NCI-H226 (cell line): ENCODE data around the gene IL17C.
"Not testable (repeated sequence)": the region's sequence is repeated elsewhere in the genome, so short reads cannot be mapped to it uniquely, and the experiment has no call there.

Experiments used
- DNase-seq: peaks from one replicate; pipeline ENCODE4 v3.0.0-alpha.2; 2015

IL17C gene, protein sequence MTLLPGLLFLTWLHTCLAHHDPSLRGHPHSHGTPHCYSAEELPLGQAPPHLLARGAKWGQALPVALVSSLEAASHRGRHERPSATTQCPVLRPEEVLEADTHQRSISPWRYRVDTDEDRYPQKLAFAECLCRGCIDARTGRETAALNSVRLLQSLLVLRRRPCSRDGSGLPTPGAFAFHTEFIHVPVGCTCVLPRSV

GRCh38 chr16:88638323-88639230 lies at the start of gene IL17C:
IL17C (plus strand) TSS chr16:88638572; CDS start chr16:88638642, 70 bp downstream.
- DNase-seq, result no peak

DNA sequence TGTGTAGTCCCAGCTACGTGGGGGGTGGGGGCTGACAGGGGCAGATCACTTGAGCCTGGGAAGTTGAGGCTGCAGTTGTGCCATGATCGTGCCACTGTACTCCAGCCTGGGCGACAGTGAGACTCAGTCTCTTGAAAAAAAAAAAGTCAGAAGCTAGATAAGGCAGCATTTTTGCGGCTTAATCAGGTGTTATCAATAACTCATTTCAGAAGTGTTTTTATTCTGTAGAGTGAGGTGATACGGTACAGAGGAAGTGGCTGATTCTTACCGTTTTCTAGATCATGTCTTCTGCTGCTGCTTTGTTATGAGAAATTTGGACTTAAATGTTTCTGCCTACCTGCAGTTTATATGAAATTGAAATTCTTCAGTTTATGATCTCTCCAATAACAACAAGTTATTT lies 49.6 kb upstream of the IL17C start:
- no peak for DNase-seq

DNA sequence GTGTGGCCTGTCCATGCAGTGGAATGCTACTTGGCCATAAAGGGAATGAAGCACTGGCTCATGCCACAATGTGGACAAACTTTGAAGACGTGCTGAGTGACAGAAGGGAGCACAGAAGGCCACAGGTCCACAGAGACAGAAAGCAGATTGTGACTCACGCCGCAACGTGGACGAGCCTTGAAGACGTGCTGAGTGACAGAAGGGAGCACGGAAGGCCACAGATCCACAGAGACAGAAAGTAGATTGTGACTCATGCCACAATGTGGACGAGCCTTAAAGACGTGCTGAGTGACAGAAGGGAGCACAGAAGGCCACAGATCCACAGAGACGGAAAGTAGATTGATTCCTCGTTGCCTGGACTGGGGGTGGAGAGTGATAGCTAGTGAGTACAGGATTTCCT lies 48.9 kb upstream of the IL17C start:
- DNase-seq, result no peak

- DNase-seq, result no peak
Observed at GRCh38 chr16:88591577-88592021, 46.8 kb upstream of the IL17C start.

- no peak for DNase-seq
Observed at GRCh38 chr16:88593061-88593460, 45.3 kb upstream of the IL17C start.

DNA sequence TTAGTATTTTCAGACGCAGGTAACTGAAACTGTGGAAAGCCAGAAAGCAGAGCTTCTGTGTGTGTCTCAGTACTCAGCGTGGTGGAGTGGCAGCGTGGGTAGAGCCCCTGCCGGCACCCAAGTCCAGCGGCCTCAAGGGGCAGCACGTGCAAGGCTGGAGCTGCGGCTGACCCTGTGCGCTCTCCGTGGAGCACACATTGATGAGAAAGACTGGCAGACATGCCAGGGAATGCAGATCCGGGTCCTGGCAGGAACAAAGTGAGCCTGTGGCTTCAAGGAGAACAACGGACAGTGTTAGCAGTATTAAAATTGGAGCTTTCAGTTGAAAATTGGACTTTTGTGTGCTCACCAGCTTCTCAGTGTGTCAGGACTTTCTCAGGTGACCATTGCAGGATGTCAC lies 44.9 kb upstream of the IL17C start:
- DNase-seq, result no peak

GRCh38 chr16:88593910-88594309 lies 44.5 kb upstream of the IL17C start:
- no peak for DNase-seq

DNA sequence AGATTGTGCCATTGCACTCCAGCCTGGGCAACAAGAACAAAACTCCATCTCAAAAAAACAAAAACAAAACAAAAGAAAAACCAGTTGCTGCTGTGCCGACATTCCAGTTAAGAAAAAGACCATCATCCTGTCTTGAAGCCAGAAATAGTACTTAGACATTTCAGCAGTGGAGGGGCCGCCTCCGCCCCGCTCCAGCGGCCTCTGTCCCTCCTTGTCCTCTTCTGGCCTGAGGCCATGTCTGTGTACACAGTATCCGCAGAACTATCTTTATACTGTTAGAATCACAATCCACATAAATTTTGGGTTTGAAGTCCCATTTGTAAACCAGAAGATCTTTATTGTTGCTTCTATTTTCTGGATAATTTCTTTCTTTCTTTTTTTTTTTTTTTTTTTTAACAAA lies 43.3 kb upstream of the IL17C start:
- DNase-seq, result no peak

DNA sequence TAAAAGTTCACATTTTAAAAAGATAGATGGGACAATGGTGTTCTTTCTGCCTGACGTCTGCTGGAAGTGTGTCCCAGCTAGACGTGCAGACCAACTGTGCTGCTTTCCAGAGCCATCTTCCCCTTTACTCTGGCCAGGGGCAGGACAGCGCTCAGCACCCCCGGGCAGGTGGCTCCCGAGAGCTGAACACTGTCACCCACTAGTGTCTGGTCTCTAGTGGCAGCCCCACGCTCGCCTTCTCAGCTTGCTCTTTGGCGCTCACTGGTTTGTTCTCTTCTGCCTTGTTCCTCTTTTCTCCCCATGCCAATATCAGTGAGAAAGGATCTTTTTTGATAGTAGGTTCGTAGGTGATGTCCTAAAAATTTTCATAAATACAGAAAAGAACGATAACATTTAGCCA lies 42.5 kb upstream of the IL17C start:
- DNase-seq, result no peak

DNA sequence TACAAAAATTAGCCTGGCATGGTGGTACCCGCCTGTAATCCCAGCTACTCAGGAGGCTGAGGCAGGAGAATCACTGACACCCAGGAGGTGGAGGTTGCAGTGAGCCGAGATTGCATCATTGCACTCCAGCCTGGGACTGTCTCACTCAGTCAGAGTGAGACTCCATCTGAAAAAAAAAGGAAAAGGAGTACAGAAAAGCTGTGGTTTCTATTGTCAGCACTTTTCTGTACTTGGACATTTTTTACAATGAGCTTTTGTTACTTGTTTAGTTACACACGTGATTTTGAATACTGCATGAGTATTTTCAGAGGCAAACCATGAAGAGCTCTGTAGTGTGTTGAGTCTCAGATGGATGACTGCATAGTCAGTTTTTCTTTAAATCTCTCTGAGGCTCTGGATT lies 41.9 kb upstream of the IL17C start:
- no peak for DNase-seq

- DNase-seq, result no peak
Observed at GRCh38 chr16:88597856-88598491, 40.4 kb upstream of the IL17C start.

DNA sequence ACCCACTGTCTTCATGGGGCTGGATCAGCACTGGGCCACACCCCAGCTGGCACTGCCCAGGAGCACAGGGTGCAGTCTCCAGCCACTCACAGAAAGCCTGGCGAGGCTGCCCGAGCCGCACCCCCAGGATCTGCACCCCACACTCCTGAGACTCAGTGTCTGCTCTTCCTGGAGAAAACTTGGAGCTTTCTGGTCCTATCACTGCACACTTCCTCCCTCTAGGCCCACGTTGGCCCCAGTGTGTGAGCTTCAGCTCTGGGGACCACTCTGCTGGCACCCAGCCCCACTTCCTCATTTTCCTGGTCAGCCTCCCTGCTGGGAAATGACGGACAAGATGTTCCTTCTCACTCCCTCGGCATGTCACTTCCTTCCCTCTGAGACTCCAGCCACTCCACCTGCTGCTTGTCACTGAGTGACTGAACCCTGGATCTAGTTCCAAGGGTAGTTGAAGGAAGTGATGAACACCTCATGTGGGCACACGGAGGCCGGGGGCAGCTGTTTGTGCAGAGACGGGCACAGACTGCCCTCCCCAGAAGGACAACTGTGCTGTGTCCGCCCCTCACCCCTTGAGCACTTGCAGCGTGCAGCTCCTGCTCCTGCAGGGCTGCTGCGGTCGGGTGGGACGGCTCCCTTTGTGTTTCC lies 39.2 kb upstream of the IL17C start:
- DNase-seq, result no peak

DNA sequence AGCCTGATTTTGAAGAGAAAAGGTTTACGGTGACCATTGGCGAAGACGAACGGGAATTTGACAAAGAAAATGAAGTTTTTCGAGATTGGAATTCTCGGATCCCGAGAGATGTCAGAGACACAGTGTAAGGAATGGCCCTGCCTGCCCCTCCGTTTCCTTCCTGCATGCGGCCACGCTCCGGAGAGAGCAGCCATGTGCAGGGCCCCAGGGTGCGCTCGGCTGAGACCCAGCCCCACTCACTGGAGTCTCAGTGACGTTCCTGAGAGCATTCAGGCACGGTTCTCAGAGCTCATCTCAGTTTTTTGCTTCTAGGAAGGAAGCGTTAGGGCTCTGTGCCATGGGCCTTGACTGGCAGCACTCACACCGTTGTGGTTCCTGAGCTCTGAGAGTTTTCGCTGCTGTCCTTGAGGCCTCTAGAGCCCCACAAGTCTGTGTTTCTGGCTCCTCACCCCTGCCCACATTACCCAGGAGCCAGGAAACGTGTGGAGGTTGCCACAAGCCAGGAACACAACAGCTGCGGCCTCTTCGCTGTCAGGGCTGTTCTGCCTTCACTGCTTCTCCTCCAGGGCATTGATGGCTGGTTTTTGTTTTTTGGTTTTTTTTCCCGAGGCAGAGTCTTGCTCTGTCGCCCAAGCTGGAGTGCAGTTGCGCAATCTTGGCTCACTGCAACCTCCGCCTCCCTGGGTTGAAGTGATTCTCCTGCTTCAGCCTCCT lies 38.4 kb upstream of the IL17C start:
- DNase-seq, result no peak

GRCh38 chr16:88600539-88600896 lies 37.9 kb upstream of the IL17C start:
- DNase-seq, result no peak

GRCh38 chr16:88601313-88602036 lies 36.9 kb upstream of the IL17C start:
- no peak for DNase-seq

DNA sequence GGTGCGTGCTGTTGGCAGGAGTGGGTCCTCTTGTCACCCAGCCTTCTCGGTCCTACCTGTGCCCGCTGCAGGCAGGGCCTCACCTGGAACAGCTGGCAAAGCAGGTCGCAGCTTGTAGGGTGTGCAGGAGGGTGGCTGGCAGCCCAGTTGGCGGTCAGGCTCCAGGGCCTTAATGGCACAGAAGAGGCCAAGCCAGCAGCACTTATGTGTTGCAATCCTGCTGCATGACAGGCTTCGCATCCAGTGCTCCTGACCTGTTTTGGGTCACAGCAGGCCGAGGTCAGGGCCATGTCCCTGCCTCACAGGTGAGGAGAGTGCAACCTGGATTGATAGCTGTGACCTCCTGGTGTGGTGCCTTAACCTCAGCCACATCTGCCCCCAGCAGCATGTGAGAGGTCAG lies 36.3 kb upstream of the IL17C start:
- DNase-seq, result no peak

DNA sequence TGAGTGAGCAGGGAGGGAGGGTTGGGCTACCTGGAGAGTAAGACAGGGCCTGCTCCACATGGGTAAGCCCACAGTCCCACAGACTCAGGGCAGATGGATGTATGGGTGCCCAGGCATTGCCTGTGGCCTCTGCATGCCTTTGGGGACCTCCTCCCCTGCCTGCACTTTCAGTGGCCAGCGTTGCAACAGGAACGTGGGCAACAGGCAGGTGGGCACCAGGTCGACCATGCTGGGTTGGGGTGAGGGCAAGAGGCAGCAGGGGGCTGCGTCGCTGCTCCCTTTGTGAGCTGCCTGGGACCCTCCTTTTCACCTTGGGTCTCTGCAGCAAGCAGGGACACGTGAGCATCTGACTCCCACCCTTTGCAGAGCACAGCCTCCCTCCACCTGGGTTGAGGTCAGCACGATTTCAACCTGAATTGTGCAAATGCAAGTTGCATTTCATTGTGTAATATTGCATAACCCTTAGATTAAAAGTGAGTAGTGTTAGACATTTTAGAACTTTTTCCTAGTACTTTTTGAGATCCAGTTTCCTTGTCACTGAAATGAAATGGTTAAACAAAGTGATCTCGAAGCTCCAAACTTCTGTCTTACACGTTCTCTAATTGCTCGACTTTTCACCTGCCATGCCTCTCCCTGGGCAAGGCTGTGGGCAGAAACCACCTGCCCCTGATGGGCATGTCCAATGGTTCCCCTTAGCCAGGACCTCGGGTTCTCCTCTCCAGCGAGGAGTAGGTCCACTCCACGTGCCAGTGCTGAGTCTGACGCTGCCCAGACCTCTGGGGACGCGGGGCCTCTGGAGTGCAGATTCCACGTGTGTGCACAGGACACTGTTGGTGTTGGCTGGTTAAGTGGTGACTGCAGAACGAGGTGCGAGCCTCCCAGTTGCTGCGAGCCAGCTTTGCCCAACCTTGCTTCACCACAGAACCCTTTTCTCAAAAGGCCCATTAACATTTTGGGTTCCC lies 32.9 kb upstream of the IL17C start:
- DNase-seq, result no peak

- no peak for DNase-seq
Observed at GRCh38 chr16:88606148-88606757, 32.1 kb upstream of the IL17C start.

DNA sequence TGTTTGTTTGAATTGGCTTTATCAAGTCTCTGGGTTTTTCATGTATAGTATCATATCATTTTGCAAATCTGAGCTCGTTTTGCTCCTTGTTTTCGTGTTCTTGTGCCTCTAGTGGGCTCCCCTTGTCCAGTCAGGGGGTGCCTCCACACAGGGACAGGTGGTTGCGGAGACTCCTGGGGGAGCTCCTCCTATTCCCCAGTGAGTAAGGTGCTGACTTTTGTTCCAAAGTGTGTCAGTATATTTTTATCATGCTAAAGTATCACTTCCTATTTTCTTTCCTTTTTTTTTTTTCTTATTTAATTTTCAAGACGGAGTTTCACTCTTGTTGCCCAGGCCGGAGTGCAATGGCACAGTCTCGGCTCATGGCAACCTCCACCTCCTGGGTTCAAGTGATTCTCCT lies 30.3 kb upstream of the IL17C start:
- DNase-seq, result no peak

GRCh38 chr16:88609426-88609825 lies 28.9 kb upstream of the IL17C start:
- DNase-seq, result not testable (repeated sequence)
